HEK293T (cell line): ENCODE data around the gene UGT2B11.
"Not testable (repeated sequence)": the region's sequence is repeated elsewhere in the genome, so short reads cannot be mapped to it uniquely, and the experiment has no call there.

Source experiments
- ARNT ChIP-seq: fragments of 450-650 bp; IDR thresholded peaks from 2 replicates; pipeline ENCODE4 v1.6.1; 2017; ENCODE audit warnings: mild to moderate bottlenecking
- BHLHE40 ChIP-seq: fragments of 450-650 bp; IDR thresholded peaks from 2 replicates; pipeline ENCODE4 v1.6.1; 2016; ENCODE audit warnings: mild to moderate bottlenecking, moderate library complexity, borderline replicate concordance
- CTBP1 ChIP-seq: fragments of 450-650 bp; IDR thresholded peaks from 2 replicates; pipeline ENCODE4 v1.6.1; 2016; ENCODE audit warnings: borderline replicate concordance
- FOXA1 ChIP-seq: fragments of 450-650 bp; IDR thresholded peaks from 2 replicates; pipeline ENCODE4 v1.6.1; 2016; ENCODE audit warnings: mild to moderate bottlenecking
- FOXK2 ChIP-seq: fragments of 450-650 bp; IDR thresholded peaks from 2 replicates; pipeline ENCODE4 v1.6.1; 2016; ENCODE audit warnings: mild to moderate bottlenecking
- FOXM1 ChIP-seq: fragments of 450-650 bp; IDR thresholded peaks from 2 replicates; pipeline ENCODE4 v1.6.1; 2017; ENCODE audit warnings: mild to moderate bottlenecking, borderline replicate concordance
- HDGF ChIP-seq: fragments of 450-650 bp; IDR thresholded peaks from 2 replicates; pipeline ENCODE4 v1.6.1; 2017; ENCODE audit warnings: antibody characterized with exemption, borderline replicate concordance
- SP1 ChIP-seq: fragments of 450-650 bp; IDR thresholded peaks from 2 replicates; pipeline ENCODE4 v1.6.1; 2017
- SUZ12 ChIP-seq: fragments of 450-650 bp; IDR thresholded peaks from 2 replicates; pipeline ENCODE4 v1.6.1; 2016; ENCODE audit warnings: mild to moderate bottlenecking
- TARDBP ChIP-seq: fragments of 450-650 bp; IDR thresholded peaks from 2 replicates; pipeline ENCODE4 v1.6.1; 2016
- ZNF384 ChIP-seq: fragments of 450-650 bp; IDR thresholded peaks from 2 replicates; pipeline ENCODE4 v1.6.1; 2016

- TF ChIP-seq FOXM1, SP1, SUZ12, ZNF384, HDGF, ARNT, FOXA1, CTBP1, TARDBP, FOXK2, BHLHE40: not testable (repeated sequence)
Observed at GRCh38 chr4:69170233-69171134, 44.1 kb downstream of the UGT2B11 start.
